ENCODE results near the gene CPA2.
"Not testable (repeated sequence)": the region's sequence is repeated elsewhere in the genome, so short reads cannot be mapped to it uniquely, and the experiment has no call there.

Gene CPA2

GRCh38 chr7:130304878-130305277, 38.2 kb downstream of the CPA2 start:
- no peak for DNase-seq (ENCODE audit: extremely low read depth in 1 of 2, low read depth in 1 of 2)

- DNase-seq (ENCODE audit: extremely low read depth in 1 of 2, low read depth in 1 of 2): no peak
Measured at GRCh38 chr7:130305433-130306042, 38.9 kb downstream of the CPA2 start.

GRCh38 chr7:130309986-130310385, 43.3 kb downstream of the CPA2 start:
- DNase-seq (ENCODE audit: extremely low read depth in 1 of 2, low read depth in 1 of 2): no peak

GRCh38 chr7:130314305-130314704, 47.6 kb downstream of the CPA2 start:
- DNase-seq (ENCODE audit: extremely low read depth in 1 of 2, low read depth in 1 of 2): no peak

GRCh38 chr7:130319541-130319940, 52.9 kb downstream of the CPA2 start:
- no peak for DNase-seq (ENCODE audit: extremely low read depth in 1 of 2, low read depth in 1 of 2)

GRCh38 chr7:130321542-130322229, 55.0 kb downstream of the CPA2 start:
- DNase-seq (ENCODE audit: extremely low read depth in 1 of 2, low read depth in 1 of 2): not testable (repeated sequence)

- no peak for DNase-seq (ENCODE audit: extremely low read depth in 1 of 2, low read depth in 1 of 2)
Measured at GRCh38 chr7:130322615-130323014, 56.0 kb downstream of the CPA2 start.

GRCh38 chr7:130324306-130324943, 57.8 kb downstream of the CPA2 start:
- DNase-seq (ENCODE audit: extremely low read depth in 1 of 2, low read depth in 1 of 2): no peak

GRCh38 chr7:130329681-130330080, 63.0 kb downstream of the CPA2 start:
- DNase-seq (ENCODE audit: extremely low read depth in 1 of 2, low read depth in 1 of 2): no peak

GRCh38 chr7:130332259-130333053, 65.8 kb downstream of the CPA2 start:
- no peak for DNase-seq (ENCODE audit: extremely low read depth in 1 of 2, low read depth in 1 of 2)

GRCh38 chr7:130333832-130334231, 67.2 kb downstream of the CPA2 start:
- DNase-seq (ENCODE audit: extremely low read depth in 1 of 2, low read depth in 1 of 2): no peak

GRCh38 chr7:130334274-130334673, 67.6 kb downstream of the CPA2 start:
- DNase-seq (ENCODE audit: extremely low read depth in 1 of 2, low read depth in 1 of 2): no peak

GRCh38 chr7:130337410-130337971, 70.8 kb downstream of the CPA2 start:
- DNase-seq (ENCODE audit: extremely low read depth in 1 of 2, low read depth in 1 of 2): no peak

- no peak for DNase-seq (ENCODE audit: extremely low read depth in 1 of 2, low read depth in 1 of 2)
Measured at GRCh38 chr7:130338233-130338632, 71.6 kb downstream of the CPA2 start.
